NCI-H1694 treated with DMSO at 0.1 percent for 48 hours (cell line): ENCODE measurements around the gene VDAC1.
A peak's percentile ranks its signal among the peaks of the same experiment; 100 is the strongest.
"Not testable (repeated sequence)": the region's sequence is repeated elsewhere in the genome, so short reads cannot be mapped to it uniquely, and the experiment has no call there.

Experiments used
- DNase-seq: peaks from one replicate; lab custom pipeline; 2025; lab: John Stamatoyannopoulos, UW

VDAC1 gene

GRCh38 chr5:133967698-133968203, 37.0 kb downstream of the VDAC1 start:
- no peak for DNase-seq

GRCh38 chr5:133967124-133967523, 37.7 kb downstream of the VDAC1 start:
- DNase-seq, result no peak

DNA sequence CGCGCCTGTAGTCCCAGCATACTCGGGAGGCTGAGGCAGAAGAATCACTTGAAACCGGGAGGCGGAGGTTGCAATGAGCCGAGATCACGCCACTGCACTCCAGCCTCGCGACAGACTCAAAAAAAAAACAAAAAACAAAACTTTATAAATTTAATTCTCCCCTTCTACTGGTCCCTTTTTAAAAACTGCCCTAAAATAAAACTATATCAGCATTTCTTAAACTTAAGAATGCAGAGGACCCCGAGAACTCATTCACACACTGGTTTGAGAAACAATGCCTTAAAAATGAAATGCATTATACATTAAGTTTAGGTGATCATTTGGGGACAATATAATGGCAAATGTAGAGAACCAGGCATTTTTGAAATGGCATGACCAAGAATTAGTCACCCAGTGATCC, 38.7 kb downstream of the VDAC1 start:
- no peak for DNase-seq

DNA sequence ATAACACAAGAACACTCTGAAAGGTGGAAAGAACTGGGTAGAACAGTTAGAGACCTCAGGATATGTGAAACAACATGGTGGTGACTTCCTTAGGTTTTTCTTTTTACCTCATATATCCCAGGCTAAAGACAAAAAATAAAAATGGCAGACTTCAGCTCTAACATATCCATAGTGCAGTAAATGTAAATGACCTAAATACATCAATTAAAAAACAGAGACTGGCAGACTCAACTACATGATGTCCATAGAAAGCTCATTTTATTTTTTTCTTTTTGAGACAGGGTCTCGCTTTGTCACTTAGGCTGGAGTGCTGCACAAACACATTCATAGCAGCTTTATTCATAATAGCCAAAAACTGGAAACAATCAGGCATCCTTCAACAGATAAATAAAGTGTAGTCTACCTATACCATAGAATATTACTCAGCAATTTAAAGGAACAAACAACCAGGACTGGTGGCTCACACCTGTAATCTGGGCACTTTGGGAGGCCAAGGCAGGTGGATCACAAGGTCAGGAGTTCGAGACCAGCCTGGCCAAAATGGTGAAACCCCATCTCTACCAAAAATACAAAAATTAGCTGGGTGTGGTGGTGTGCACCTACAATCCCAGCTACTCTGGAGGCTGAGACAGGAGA, 41.2 kb downstream of the VDAC1 start:
- DNase-seq, result no peak

- DNase-seq, result no peak
Measured at GRCh38 chr5:133962801-133963476, 41.8 kb downstream of the VDAC1 start.

- no peak for DNase-seq
Measured at GRCh38 chr5:133962131-133962530, 42.6 kb downstream of the VDAC1 start.

GRCh38 chr5:133959643-133960042, 45.1 kb downstream of the VDAC1 start:
- DNase-seq, result no peak

DNA sequence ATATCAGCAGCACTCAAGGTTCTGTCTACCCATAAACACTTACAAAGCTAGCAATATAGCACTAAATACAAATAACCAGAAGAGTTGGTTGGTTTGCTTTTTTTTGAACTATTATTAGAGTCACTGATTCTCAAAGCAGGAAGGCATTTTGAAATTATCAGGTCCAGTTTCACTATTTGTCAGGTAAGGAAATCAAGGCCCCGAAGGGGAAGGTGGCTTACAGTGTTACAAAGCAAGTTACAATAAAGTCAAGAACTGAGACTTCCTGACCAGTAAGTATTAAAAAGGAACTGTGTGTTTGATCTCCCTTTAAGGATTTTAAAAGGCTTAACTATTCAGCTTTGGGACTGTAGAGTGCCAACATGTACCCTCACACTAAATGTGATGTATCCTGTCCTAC, 47.2 kb downstream of the VDAC1 start:
- no peak for DNase-seq

- no peak for DNase-seq
Measured at GRCh38 chr5:133957080-133957479, 47.7 kb downstream of the VDAC1 start.

DNA sequence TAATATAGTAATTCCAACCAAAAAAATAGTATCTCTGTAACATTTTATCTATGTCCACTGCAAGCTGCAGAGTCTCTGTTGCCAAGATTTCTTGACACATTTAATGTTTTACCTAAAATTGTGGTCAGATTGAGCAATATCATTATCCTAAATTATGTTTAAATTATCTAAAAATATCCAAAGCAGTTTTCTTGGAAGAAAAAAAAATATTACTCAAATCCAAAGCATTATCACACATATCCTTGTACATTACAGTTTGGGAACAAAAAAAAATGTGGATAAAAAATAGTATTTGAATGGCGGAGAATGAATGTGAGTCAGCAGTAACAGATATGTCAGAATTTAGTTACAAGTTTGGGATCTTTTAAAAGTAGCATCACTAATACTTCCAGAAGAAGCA, 48.6 kb downstream of the VDAC1 start:
- DNase-seq, result not testable (repeated sequence)

DNA sequence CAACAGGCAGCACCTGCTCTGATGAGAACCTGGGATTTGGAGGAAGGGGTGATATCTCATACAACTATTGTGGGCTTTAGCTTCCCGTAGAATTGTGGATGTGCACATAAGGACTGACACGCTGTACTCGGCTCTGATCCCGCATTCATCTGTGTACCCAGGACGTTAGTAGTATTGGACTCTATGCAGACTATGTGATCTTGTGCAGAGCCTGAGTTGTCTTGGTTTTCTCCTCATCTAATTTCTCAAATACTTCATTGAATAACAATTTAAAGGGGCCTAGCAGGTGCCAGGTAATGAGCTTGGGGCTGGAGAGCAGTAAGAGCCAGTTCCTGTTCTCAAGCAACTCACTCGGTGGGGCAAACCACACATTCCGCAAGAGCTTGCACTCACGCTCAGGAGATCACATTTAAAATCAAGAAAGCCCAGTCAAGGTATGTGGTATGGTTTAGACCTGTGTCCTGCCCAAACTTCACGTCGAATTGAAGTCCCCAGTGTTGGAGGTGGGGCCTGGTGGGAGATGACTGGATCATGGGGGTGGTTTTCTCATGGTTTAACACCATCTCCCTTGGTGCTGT, 51.1 kb downstream of the VDAC1 start:
- no peak for DNase-seq

- DNase-seq, result no peak
Measured at GRCh38 chr5:133952729-133953567, 51.8 kb downstream of the VDAC1 start.

- DNase-seq, result no peak
Measured at GRCh38 chr5:133950821-133951612, 53.8 kb downstream of the VDAC1 start.

GRCh38 chr5:133948721-133949120, 56.1 kb downstream of the VDAC1 start:
- DNase-seq, result no peak

DNA sequence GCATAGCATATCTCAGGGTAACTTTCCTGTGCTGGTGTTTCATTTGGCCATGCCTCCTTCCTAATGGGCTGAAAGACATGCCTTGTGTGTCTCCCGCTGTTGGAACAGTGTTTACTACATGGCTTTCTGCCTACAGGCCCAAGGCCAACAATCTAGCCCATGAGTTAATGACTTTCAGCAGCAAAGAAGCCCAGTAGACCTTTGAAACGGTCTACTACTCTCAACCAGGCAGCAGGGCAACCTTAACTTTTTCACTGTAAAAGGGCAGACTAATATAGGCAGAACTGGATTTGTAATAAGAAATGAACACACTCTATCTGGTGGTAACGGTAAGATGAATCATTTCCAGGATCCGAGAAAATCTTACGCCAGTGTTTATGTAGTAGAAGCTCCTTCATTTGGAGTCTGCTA, 57.3 kb downstream of the VDAC1 start:
- no peak for DNase-seq

- DNase-seq, result no peak
Measured at GRCh38 chr5:133945568-133945967, 59.2 kb downstream of the VDAC1 start.

- DNase-seq, result peak; percentile 18
Measured at GRCh38 chr5:133944263-133945185, 60.3 kb downstream of the VDAC1 start.

DNA sequence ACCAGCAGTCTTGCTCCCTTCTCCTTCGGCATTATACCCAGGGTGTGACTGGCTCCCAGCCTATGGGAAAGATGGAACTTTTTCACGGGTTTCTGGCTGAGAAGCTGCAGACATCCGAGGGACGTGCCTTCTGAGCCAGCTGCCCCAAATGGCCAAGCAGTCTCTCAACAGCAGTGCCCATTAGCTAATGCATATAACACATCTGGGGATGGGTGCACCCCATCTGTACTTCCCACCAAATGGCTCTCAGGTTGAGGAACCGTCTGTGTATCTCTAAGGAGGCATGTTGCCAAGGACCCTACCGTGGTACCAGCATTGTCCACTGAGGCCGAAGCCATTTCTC, 61.3 kb downstream of the VDAC1 start:
- DNase-seq, result no peak

GRCh38 chr5:133942614-133943474, 61.9 kb downstream of the VDAC1 start:
- DNase-seq, result no peak
